Measurements from ENCODE around the gene TM7SF3.
A peak's percentile ranks its signal among the peaks of the same experiment; 100 is the strongest.

Gene TM7SF3

GRCh38 chr12:26937443-26937862 is 76.7 kb downstream of the TM7SF3 start:
- peaks cover 1% of the 10 kb centered on the region for H3K79me1 ChIP-seq (ENCODE audit: low read depth, low read length)
- H3K27me3 ChIP-seq (ENCODE audit: control insufficient read depth in 3 of 3, insufficient read depth in 3 of 3, low read depth in 1 of 3, low read length in 3 of 3) = no peaks in the 10 kb centered on the region
- peak overlapping the region; percentile 71 for H3K9ac ChIP-seq (ENCODE audit: low read depth, low read length, poor library complexity)
- peak overlapping the region; percentile 79 for H2BK5ac ChIP-seq (ENCODE audit: low read length)
- WGBS, 2 donors (ENCODE audit: extremely low coverage in 2 of 2, insufficient read length in 2 of 2, insufficient replicate concordance in 1 of 2) = no CpG with 5 or more reads among the region's 10 CpGs
- H3K4me2 ChIP-seq (ENCODE audit: insufficient read depth, low read length, poor library complexity, severe bottlenecking) = peak overlapping the region; percentile 46
- H4K91ac ChIP-seq (ENCODE audit: low read depth, low read length, poor library complexity) = no peak overlapping the region
- H3K27ac ChIP-seq (replicated peaks; ENCODE audit: low read length) = peak overlapping the region; percentile 48
- H2BK15ac ChIP-seq (ENCODE audit: low read length) = no peak overlapping the region
- H3K4me1 ChIP-seq (ENCODE audit: control insufficient read depth in 2 of 2, insufficient read depth in 1 of 2, low read depth in 1 of 2, low read length in 2 of 2) = peaks cover 0 to 16% of the 10 kb centered on the region in 2 donors
- no peak for DNase-seq (ENCODE audit: low spot score)
- H2AK5ac ChIP-seq (ENCODE audit: low read depth, low read length) = no peak overlapping the region
- H2AFZ ChIP-seq (ENCODE audit: low read length) = peak overlapping the region; percentile 98
- peaks cover 0 to 9% of the 10 kb centered on the region in 2 donors for H3K36me3 ChIP-seq (replicated peaks in 1 of 2; ENCODE audit: control insufficient read depth in 2 of 2, insufficient read depth in 2 of 2, low read length in 2 of 2)
- peak overlapping the region; percentile 68 for H3K18ac ChIP-seq (ENCODE audit: low read length)
- H3K9me3 ChIP-seq (replicated peaks in 1 of 2; ENCODE audit: control insufficient read depth in 2 of 2, insufficient read depth in 1 of 2, low read depth in 1 of 2, low read length in 2 of 2) = no peaks in the 10 kb centered on the region
- H3K4ac ChIP-seq (ENCODE audit: low read length) = no peak overlapping the region
- no peak overlapping the region for H2BK12ac ChIP-seq (ENCODE audit: low read length)
- peak overlapping the region; percentile 98 for H3K23ac ChIP-seq (ENCODE audit: low read depth, low read length, poor library complexity)
- H2BK120ac ChIP-seq (ENCODE audit: low read depth, low read length) = no peak overlapping the region
- no peak overlapping the region for H4K8ac ChIP-seq (ENCODE audit: low read depth, low read length)
- no peak overlapping the region for H3K14ac ChIP-seq (ENCODE audit: low read length)
- H3K4me3 ChIP-seq (ENCODE audit: low read length in 2 of 2) = peak overlapping the region; percentile 86 to 88

GRCh38 chr12:26936559-26937442 is 77.4 kb downstream of the TM7SF3 start:
- Histone ChIP-seq H3K14ac (ENCODE audit: low read length) (no peak overlapping the region), H2BK15ac (ENCODE audit: low read length) (no peak overlapping the region), H3K36me3 (replicated peaks in 1 of 2; ENCODE audit: control insufficient read depth in 2 of 2, insufficient read depth in 2 of 2, low read length in 2 of 2) (peaks cover 0 to 13% of the 10 kb centered on the region in 2 donors), H4K8ac (ENCODE audit: low read depth, low read length) (no peak overlapping the region), H2BK120ac (ENCODE audit: low read depth, low read length) (no peak overlapping the region), H3K79me1 (ENCODE audit: low read depth, low read length) (peaks cover 1% of the 10 kb centered on the region), H3K23ac (ENCODE audit: low read depth, low read length, poor library complexity) (no peak overlapping the region), H3K4me1 (ENCODE audit: control insufficient read depth in 2 of 2, insufficient read depth in 1 of 2, low read depth in 1 of 2, low read length in 2 of 2) (peaks cover 0 to 16% of the 10 kb centered on the region in 2 donors), H3K4me3 (ENCODE audit: low read length in 2 of 2) (peak overlapping the region; percentile 73 to 86), H2AK5ac (ENCODE audit: low read depth, low read length) (no peak overlapping the region), H3K18ac (ENCODE audit: low read length) (no peak overlapping the region), H2AFZ (ENCODE audit: low read length) (peak overlapping the region; percentile 98), H3K4ac (ENCODE audit: low read length) (no peak overlapping the region), H3K9ac (ENCODE audit: low read depth, low read length, poor library complexity) (no peak overlapping the region), H3K27me3 (ENCODE audit: control insufficient read depth in 3 of 3, insufficient read depth in 3 of 3, low read depth in 1 of 3, low read length in 3 of 3) (no peaks in the 10 kb centered on the region), H2BK12ac (ENCODE audit: low read length) (no peak overlapping the region), H3K27ac (replicated peaks; ENCODE audit: low read length) (no peak overlapping the region), H2BK5ac (ENCODE audit: low read length) (no peak overlapping the region), H3K4me2 (ENCODE audit: insufficient read depth, low read length, poor library complexity, severe bottlenecking) (peak overlapping the region; percentile 46), H3K9me3 (replicated peaks in 1 of 2; ENCODE audit: control insufficient read depth in 2 of 2, insufficient read depth in 1 of 2, low read depth in 1 of 2, low read length in 2 of 2) (no peaks in the 10 kb centered on the region), H4K91ac (ENCODE audit: low read depth, low read length, poor library complexity) (no peak overlapping the region)
- no CpG with 5 or more reads among the region's 8 CpGs for WGBS, 2 donors (ENCODE audit: extremely low coverage in 2 of 2, insufficient read length in 2 of 2, insufficient replicate concordance in 1 of 2)
- DNase-seq (ENCODE audit: low spot score) = no peak

- Histone ChIP-seq H2BK120ac (ENCODE audit: low read depth, low read length) (no peak overlapping the region), H3K9ac (ENCODE audit: low read depth, low read length, poor library complexity) (no peak overlapping the region), H3K4me3 (ENCODE audit: low read length in 2 of 2) (peak overlapping the region in 1 of 2 donors; percentile 1), H2BK15ac (ENCODE audit: low read length) (no peak overlapping the region), H3K27me3 (ENCODE audit: control insufficient read depth in 3 of 3, insufficient read depth in 3 of 3, low read depth in 1 of 3, low read length in 3 of 3) (no peaks in the 10 kb centered on the region), H3K9me3 (replicated peaks in 1 of 2; ENCODE audit: control insufficient read depth in 2 of 2, insufficient read depth in 1 of 2, low read depth in 1 of 2, low read length in 2 of 2) (no peaks in the 10 kb centered on the region), H2AK5ac (ENCODE audit: low read depth, low read length) (no peak overlapping the region), H3K4ac (ENCODE audit: low read length) (no peak overlapping the region), H3K18ac (ENCODE audit: low read length) (no peak overlapping the region), H3K4me2 (ENCODE audit: insufficient read depth, low read length, poor library complexity, severe bottlenecking) (no peak overlapping the region), H3K23ac (ENCODE audit: low read depth, low read length, poor library complexity) (no peak overlapping the region), H4K91ac (ENCODE audit: low read depth, low read length, poor library complexity) (no peak overlapping the region), H3K14ac (ENCODE audit: low read length) (no peak overlapping the region), H3K4me1 (ENCODE audit: control insufficient read depth in 2 of 2, insufficient read depth in 1 of 2, low read depth in 1 of 2, low read length in 2 of 2) (peaks cover 0 to 14% of the 10 kb centered on the region in 2 donors), H3K79me1 (ENCODE audit: low read depth, low read length) (peaks cover 1% of the 10 kb centered on the region), H2BK12ac (ENCODE audit: low read length) (no peak overlapping the region), H2BK5ac (ENCODE audit: low read length) (no peak overlapping the region), H3K36me3 (replicated peaks in 1 of 2; ENCODE audit: control insufficient read depth in 2 of 2, insufficient read depth in 2 of 2, low read length in 2 of 2) (peaks cover 0 to 17% of the 10 kb centered on the region in 2 donors), H2AFZ (ENCODE audit: low read length) (no peak overlapping the region), H4K8ac (ENCODE audit: low read depth, low read length) (no peak overlapping the region), H3K27ac (replicated peaks; ENCODE audit: low read length) (no peak overlapping the region)
- no peak for DNase-seq (ENCODE audit: low spot score)
- no CpG with 5 or more reads among the region's 7 CpGs for WGBS, 2 donors (ENCODE audit: extremely low coverage in 2 of 2, insufficient read length in 2 of 2, insufficient replicate concordance in 1 of 2)
Observed at GRCh38 chr12:26935636-26936378, 78.4 kb downstream of the TM7SF3 start.

GRCh38 chr12:26929590-26929989 is 84.6 kb downstream of the TM7SF3 start:
- Histone ChIP-seq H3K14ac (ENCODE audit: low read length) (no peak overlapping the region), H2BK12ac (ENCODE audit: low read length) (no peak overlapping the region), H3K27me3 (ENCODE audit: control insufficient read depth in 3 of 3, insufficient read depth in 3 of 3, low read depth in 1 of 3, low read length in 3 of 3) (no peaks in the 10 kb centered on the region), H3K9ac (ENCODE audit: low read depth, low read length, poor library complexity) (no peak overlapping the region), H2AK5ac (ENCODE audit: low read depth, low read length) (no peak overlapping the region), H4K91ac (ENCODE audit: low read depth, low read length, poor library complexity) (no peak overlapping the region), H3K23ac (ENCODE audit: low read depth, low read length, poor library complexity) (no peak overlapping the region), H3K27ac (replicated peaks; ENCODE audit: low read length) (no peak overlapping the region), H3K9me3 (replicated peaks in 1 of 2; ENCODE audit: control insufficient read depth in 2 of 2, insufficient read depth in 1 of 2, low read depth in 1 of 2, low read length in 2 of 2) (no peaks in the 10 kb centered on the region), H2BK120ac (ENCODE audit: low read depth, low read length) (no peak overlapping the region), H2AFZ (ENCODE audit: low read length) (no peak overlapping the region), H3K18ac (ENCODE audit: low read length) (no peak overlapping the region), H3K4me2 (ENCODE audit: insufficient read depth, low read length, poor library complexity, severe bottlenecking) (no peak overlapping the region), H2BK5ac (ENCODE audit: low read length) (no peak overlapping the region), H3K79me1 (ENCODE audit: low read depth, low read length) (peaks cover 1% of the 10 kb centered on the region), H3K36me3 (replicated peaks in 1 of 2; ENCODE audit: control insufficient read depth in 2 of 2, insufficient read depth in 2 of 2, low read length in 2 of 2) (peaks cover 4 to 60% of the 10 kb centered on the region in 2 donors), H3K4me1 (ENCODE audit: control insufficient read depth in 2 of 2, insufficient read depth in 1 of 2, low read depth in 1 of 2, low read length in 2 of 2) (no peaks in the 10 kb centered on the region), H3K4ac (ENCODE audit: low read length) (no peak overlapping the region), H3K4me3 (ENCODE audit: low read length in 2 of 2) (no peak overlapping the region), H2BK15ac (ENCODE audit: low read length) (no peak overlapping the region), H4K8ac (ENCODE audit: low read depth, low read length) (no peak overlapping the region)
- WGBS, 2 donors (ENCODE audit: extremely low coverage in 2 of 2, insufficient read length in 2 of 2, insufficient replicate concordance in 1 of 2) = no CpG with 5 or more reads among the region's 2 CpGs
- no peak for DNase-seq (ENCODE audit: low spot score)
